Measurements from ENCODE around the gene UBE2E2. TPM values are rescaled to one million over a fixed set of nuclear protein-coding genes. Genes with fewer than 3 reads are reported as not detected.

UBE2E2 gene
- total RNA-seq, 3 donors from 2014 or later: 31.5 to 96.2 (median 59.7) TPM

DNA sequence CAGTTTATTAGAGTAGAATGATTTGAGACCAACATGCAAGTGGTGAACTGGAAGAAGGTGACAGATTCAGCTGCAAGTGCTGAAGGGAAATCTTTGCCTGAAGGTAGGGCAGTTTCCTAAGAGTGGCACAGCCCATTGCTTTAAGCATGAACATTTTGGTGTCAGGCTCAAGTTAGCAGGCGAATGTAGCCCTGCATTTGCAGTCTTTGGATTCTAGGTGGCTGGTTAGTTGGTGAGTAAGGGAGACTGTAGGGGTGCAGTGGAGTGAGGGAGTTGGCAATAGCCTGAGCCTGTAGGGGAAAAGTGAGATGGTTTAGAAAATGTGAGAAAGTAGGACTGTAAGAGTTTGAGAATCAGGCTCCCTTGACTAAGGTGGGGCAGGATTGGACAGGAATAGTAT lies 29.7 kb downstream of the UBE2E2 start:
- intact Hi-C loops (cut with DNase I; ENCODE audit: low total_unique reads): no loop called here
- Histone ChIP-seq H3K36me3 (no peaks in the 10 kb centered on the region), H3K4me1 (no peaks in the 10 kb centered on the region)

DNA sequence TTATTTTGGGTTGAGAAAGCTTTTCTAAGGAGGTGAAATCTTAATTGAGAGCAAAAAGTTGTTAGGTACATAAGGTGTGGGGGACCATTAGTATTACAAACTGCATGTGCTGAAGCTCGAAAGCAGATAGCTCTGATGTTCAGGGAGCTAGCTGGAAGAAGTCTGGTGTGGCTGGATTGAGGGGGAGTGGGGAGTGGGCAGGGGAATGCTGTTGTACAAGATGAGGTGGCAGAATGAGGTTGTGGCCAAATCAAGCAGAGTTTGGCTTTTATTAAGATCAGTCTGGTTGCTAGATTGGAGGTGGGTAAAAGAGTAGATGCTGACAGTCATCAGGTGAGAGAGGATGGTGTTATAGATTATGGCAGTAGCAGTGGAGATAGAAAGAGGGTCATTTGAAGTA lies 32.1 kb downstream of the UBE2E2 start:
- intact Hi-C loops (cut with DNase I; ENCODE audit: low total_unique reads): loop anchor here (5.0 kb wide), 1 partner anchor 393 kb away; no protein-coding TSS in a partner anchor
- H3K4me3 ChIP-seq: no peak overlapping the region
- H3K27me3 ChIP-seq: no peaks in the 10 kb centered on the region
- no peaks in the 10 kb centered on the region for H3K36me3 ChIP-seq
- no peak for DNase-seq (ENCODE audit: low spot score in 2 of 2)
- H3K4me1 ChIP-seq: no peaks in the 10 kb centered on the region
- TF ChIP-seq POLR2A (IDR thresholded peaks at IDR 0.05) (no peak), POLR2AphosphoS5 (IDR thresholded peaks at IDR 0.05) (no peak), CTCF (IDR thresholded peaks at IDR 0.05) (no peak)
- H3K9me3 ChIP-seq: no peaks in the 10 kb centered on the region
- no peak overlapping the region for H3K27ac ChIP-seq

More for the DNA sequence above, 29.7 kb downstream of the UBE2E2 start:
- TF ChIP-seq POLR2AphosphoS5 (IDR thresholded peaks at IDR 0.05): no peak
- TF ChIP-seq POLR2A (IDR thresholded peaks at IDR 0.05): no peak
- TF ChIP-seq CTCF (IDR thresholded peaks at IDR 0.05): no peak
- H3K9me3 ChIP-seq: no peaks in the 10 kb centered on the region
- H3K27ac ChIP-seq: no peak overlapping the region
- H3K4me3 ChIP-seq: no peak overlapping the region
- H3K27me3 ChIP-seq: no peaks in the 10 kb centered on the region
- no peak for DNase-seq (ENCODE audit: low spot score in 2 of 2)

DNA sequence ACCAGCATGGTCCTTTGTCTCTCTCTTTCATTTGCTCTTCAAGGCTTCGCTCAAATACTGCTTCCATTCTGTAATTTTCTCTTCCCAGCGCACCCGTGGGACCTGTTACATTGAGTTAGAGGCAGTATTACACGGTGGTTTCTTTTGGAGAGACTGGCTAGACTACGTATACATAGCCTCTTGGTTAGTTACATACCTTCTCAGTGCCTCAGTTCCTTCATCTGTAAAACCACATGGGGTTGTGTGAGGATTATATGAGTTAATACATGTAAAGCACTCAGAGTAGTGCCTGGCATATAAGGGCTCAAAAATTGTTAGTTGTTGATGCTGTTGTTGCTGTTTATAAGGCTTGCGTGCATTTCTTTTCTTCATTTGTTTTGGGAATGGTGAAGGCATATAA lies 33.8 kb downstream of the UBE2E2 start:
- Histone ChIP-seq H3K36me3 (no peaks in the 10 kb centered on the region), H3K4me1 (no peaks in the 10 kb centered on the region), H3K27ac (no peak overlapping the region), H3K4me3 (no peak overlapping the region), H3K9me3 (no peaks in the 10 kb centered on the region), H3K27me3 (no peaks in the 10 kb centered on the region)
- no peak for DNase-seq (ENCODE audit: low spot score in 2 of 2)
- intact Hi-C loops (cut with DNase I; ENCODE audit: low total_unique reads): loop anchor here (5.0 kb wide), 1 partner anchor 395 kb away; no protein-coding TSS in a partner anchor
- TF ChIP-seq POLR2A (IDR thresholded peaks at IDR 0.05) (no peak), POLR2AphosphoS5 (IDR thresholded peaks at IDR 0.05) (no peak), CTCF (IDR thresholded peaks at IDR 0.05) (no peak)

GRCh38 chr3:23238156-23238555 lies 35.0 kb downstream of the UBE2E2 start:
- DNase-seq (ENCODE audit: low spot score in 2 of 2): no peak
- Histone ChIP-seq H3K27ac (no peak overlapping the region), H3K27me3 (no peaks in the 10 kb centered on the region), H3K4me1 (no peaks in the 10 kb centered on the region), H3K36me3 (no peaks in the 10 kb centered on the region), H3K9me3 (no peaks in the 10 kb centered on the region), H3K4me3 (no peak overlapping the region)
- intact Hi-C loops (cut with DNase I; ENCODE audit: low total_unique reads): loop anchor here (5.0 kb wide), 1 partner anchor 396 kb away; no protein-coding TSS in a partner anchor
- no peak for TF ChIP-seq CTCF (IDR thresholded peaks at IDR 0.05)
- TF ChIP-seq POLR2AphosphoS5 (IDR thresholded peaks at IDR 0.05): no peak
- TF ChIP-seq POLR2A (IDR thresholded peaks at IDR 0.05): no peak

DNA sequence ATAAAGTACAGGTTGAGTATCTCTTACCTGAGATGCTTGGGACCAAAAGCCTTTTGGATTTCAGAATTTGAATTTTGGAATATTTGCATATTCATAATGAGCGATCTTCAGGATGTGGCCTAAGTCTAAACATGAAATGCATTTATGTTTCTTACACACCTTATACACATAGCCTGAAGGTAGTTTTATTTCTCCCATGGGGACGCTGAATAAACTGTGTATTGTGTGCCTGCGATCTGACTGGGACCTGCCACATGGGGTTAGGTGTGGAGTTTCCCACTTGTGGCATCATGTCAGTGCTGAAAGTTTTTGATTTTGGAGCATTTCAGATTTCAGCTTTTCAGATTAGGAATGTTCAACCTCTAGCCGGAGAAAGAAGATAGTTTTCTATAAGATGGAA lies 35.5 kb downstream of the UBE2E2 start:
- Histone ChIP-seq H3K27ac (no peak overlapping the region), H3K36me3 (no peaks in the 10 kb centered on the region), H3K4me1 (no peaks in the 10 kb centered on the region), H3K9me3 (no peaks in the 10 kb centered on the region), H3K4me3 (no peak overlapping the region), H3K27me3 (no peaks in the 10 kb centered on the region)
- no peak for TF ChIP-seq CTCF (IDR thresholded peaks at IDR 0.05)
- no peak for TF ChIP-seq POLR2AphosphoS5 (IDR thresholded peaks at IDR 0.05)
- TF ChIP-seq POLR2A (IDR thresholded peaks at IDR 0.05): no peak
- no peak for DNase-seq (ENCODE audit: low spot score in 2 of 2)
- intact Hi-C loops (cut with DNase I; ENCODE audit: low total_unique reads): loop anchor here (5.0 kb wide), 1 partner anchor 396 kb away; no protein-coding TSS in a partner anchor
